Brain microvascular endothelial cell (primary cell): Measurements from ENCODE around the gene MTHFR.

Source experiments
- DNase-seq: peaks from one replicate; pipeline ENCODE4 v3.0.0-alpha.2; 2020
- H3K27ac ChIP-seq: fragments of 250-450 bp; sonication (Bioruptor Pico); 2 replicates; pipeline ENCODE4 v1.5.1; 2020; ENCODE audit warnings: mild to moderate bottlenecking, moderate library complexity
- H3K27me3 ChIP-seq: fragments of 250-450 bp; sonication (Bioruptor Pico); replicated peaks from 2 replicates; pipeline ENCODE4 v1.5.1; 2020; ENCODE audit warnings: mild to moderate bottlenecking
- H3K36me3 ChIP-seq: fragments of 250-450 bp; sonication (Bioruptor Pico); replicated peaks from 2 replicates; pipeline ENCODE4 v1.5.1; 2020; ENCODE audit warnings: mild to moderate bottlenecking
- H3K4me3 ChIP-seq: 2 replicates; pipeline ENCODE4 v1.5.1; 2011; ENCODE audit warnings: low read depth, mild to moderate bottlenecking, control low read depth, low read length, moderate library complexity
- CTCF ChIP-seq: IDR thresholded peaks from 2 replicates; pipeline ENCODE4 v1.5.1; 2011; ENCODE audit warnings: low read depth, mild to moderate bottlenecking, moderate library complexity, low read length, control low read depth, inconsistent platforms; ENCODE audit errors: missing control alignments
- in situ Hi-C: cut with HindIII; loops from 2 replicates; pipeline ENCODE4 v1.10.0; 2017; ENCODE audit warnings: low sequenced_read_pairs, low pct_ligation_motif_present

Gene MTHFR

GRCh38 chr1:11799896-11800295 is 5.9 kb downstream of the MTHFR start:
- Histone ChIP-seq H3K27me3 (no peaks in the 10 kb centered on the region), H3K27ac (no peak overlapping the region), H3K4me3 (no peak overlapping the region), H3K36me3 (peaks cover 5% of the 10 kb centered on the region)
- in situ Hi-C loops = no loop called here
- no peak for TF ChIP-seq CTCF
- no peak for DNase-seq

DNA sequence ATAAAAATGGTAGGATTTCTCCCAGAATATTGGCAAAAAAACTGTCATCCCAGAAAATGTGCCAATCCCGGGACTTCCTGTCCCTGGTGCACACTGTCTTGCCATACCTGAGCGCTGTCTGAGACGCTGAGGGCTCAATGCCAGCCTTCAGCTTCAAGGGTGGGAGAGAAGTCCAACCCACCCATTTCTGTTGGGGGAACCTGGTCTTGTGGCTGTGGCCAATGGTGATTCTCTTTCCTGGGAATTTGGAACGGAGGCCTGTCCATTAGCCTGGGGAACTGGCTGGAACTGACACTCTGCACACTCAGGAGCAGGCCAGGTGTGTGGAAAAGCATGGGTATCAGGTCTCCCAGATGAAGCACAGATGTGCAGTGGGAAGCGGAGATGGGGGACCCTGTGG is 6.7 kb downstream of the MTHFR start:
- in situ Hi-C loops = no loop called here
- no peaks in the 10 kb centered on the region for H3K27me3 ChIP-seq
- DNase-seq = no peak
- H3K4me3 ChIP-seq = no peak overlapping the region
- H3K27ac ChIP-seq = no peak overlapping the region
- no peak for TF ChIP-seq CTCF
- H3K36me3 ChIP-seq = peaks cover 8% of the 10 kb centered on the region

- no peak overlapping the region for H3K27ac ChIP-seq
- no peaks in the 10 kb centered on the region for H3K27me3 ChIP-seq
- peaks cover 8% of the 10 kb centered on the region for H3K36me3 ChIP-seq
- in situ Hi-C loops = no loop called here
- no peak for TF ChIP-seq CTCF
- no peak overlapping the region for H3K4me3 ChIP-seq
- peak; percentile 40 for DNase-seq
Measured at GRCh38 chr1:11797525-11798216, 8.1 kb downstream of the MTHFR start.

DNA sequence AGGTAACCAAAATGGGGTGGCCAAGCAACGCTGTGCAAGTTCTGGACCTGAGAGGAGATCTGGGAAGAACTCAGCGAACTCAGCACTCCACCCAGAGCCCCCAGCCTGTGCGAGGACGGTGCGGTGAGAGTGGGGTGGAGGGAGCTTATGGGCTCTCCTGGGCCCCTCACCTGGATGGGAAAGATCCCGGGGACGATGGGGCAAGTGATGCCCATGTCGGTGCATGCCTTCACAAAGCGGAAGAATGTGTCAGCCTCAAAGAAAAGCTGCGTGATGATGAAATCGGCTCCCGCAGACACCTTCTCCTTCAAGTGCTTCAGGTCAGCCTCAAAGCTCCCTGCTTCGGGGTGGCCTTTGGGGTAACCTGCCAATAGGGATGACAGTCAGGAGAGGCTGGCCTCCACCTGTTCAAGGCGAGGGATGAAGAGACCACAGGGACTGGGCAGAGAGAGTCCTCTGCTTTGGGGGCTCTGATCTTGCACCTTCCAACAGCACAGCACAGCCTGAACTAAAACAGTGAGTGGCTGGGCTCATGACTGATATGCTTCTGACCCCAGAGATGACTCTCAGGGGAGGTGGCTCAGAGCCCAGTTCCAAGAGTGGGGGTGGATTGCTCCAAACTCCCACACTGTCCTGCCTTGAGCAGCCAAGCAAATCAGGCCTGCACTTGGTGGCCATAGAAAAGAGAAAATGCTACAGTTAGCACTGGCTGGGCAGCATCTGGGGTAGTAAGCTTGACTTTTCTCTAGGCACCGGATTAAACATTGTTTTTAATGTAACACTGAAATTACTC is 9.5 kb downstream of the MTHFR start:
- Histone ChIP-seq H3K36me3 (peaks cover 8% of the 10 kb centered on the region), H3K27ac (no peak overlapping the region), H3K27me3 (no peaks in the 10 kb centered on the region), H3K4me3 (no peak overlapping the region)
- in situ Hi-C loops = no loop called here
- no peak for TF ChIP-seq CTCF
- peak; percentile 24 for DNase-seq

DNA sequence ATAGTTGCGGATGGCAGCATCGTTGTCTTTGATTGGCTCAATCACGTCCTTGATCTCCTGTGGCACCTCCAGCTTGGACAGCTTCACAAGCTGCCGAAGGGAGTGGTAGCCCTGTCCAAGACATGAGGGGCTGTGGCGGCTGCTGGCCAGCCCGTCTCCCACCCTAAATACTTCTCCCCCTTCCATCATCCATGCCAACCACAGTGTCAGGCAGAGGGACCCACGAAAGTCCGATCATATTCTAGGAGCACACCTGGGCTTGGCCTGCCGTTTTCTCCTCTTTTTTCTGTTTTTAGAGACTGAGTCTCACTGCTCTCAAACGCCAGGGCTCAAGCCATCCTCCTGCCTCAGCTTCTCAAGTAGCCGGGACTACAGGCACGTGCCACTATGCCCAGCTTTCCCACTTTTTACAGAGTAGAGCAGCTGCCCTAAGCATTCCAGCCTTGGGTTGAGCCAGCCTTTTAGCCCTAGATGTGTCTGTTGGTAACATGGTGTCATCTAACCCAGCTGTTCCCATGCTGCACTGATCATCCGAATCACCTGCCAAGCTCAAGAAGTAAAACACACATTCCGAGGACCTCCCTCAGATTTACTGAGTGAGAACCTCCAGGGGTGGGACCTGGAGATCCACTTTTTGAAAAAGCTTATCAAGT is 10.4 kb downstream of the MTHFR start:
- H3K27ac ChIP-seq = no peak overlapping the region
- in situ Hi-C loops = no loop called here

More for the DNA sequence above, 10.4 kb downstream of the MTHFR start:
- DNase-seq = no peak
- Histone ChIP-seq H3K36me3 (peaks cover 8% of the 10 kb centered on the region), H3K27me3 (no peaks in the 10 kb centered on the region), H3K4me3 (no peak overlapping the region)
- no peak for TF ChIP-seq CTCF
